ENCODE data around the gene SELENOF.
A peak's percentile ranks its signal among the peaks of the same experiment; 100 is the strongest.

The SELENOF gene

DNA sequence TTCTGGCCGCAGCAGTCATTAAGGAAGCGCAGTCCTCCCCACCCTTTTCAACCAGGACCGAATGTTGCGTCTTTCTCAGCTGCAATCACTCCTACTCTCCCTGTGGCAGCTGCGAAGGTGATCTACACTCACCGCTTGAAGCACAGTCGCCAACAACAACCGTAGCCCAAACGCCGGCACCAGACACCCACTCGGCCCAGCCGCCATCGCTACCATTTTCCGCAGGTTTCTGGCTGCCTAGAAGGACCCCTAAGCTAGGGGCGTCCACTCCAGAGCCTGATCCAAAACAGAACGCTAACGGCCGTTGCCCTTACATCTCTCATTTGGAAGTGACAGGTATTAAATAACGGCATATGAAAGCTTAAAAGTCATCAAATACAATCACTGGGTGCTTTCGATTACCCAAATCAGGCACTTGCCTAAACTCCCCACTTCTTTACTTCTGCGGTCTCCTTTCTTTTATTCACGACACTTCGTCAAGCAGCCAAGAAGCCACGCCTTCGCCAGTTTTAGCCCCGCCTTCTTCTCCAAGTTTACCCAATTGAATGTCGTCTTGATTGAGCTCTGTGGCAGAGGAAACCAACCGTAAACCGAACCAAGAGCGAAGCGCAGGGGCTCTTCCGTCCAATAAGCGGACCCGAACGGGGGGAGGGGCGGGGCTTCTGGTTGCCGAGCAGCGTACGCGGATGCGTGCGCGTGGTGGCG is at the start of gene SELENOF:
Gene SELENOF (minus strand): TSS at position 231 of the 705 bp plus-strand sequence. CDS start 15 bp downstream, at position 216.
- peak; percentile 94 for DNase-seq (ENCODE audit: low read depth)

DNA sequence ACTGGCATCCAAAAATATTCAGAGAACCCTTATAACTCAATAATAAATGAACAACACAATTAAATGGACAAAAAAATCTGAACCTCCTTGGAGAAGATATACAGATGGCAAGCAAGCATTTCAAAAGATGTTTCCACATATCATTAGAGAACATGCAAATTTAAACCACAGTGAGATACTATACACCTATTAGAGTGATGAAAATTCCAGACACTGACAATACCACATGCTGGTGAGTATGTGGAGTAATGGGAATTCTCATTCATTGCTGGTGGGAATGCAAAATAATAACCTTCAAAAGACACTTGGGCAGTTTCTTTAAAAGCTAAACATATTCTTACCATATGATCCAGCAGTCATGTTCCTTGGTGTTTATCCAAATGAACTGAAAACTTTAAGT is 46.6 kb upstream of the SELENOF start:
- no peak for DNase-seq (ENCODE audit: low read depth)

DNA sequence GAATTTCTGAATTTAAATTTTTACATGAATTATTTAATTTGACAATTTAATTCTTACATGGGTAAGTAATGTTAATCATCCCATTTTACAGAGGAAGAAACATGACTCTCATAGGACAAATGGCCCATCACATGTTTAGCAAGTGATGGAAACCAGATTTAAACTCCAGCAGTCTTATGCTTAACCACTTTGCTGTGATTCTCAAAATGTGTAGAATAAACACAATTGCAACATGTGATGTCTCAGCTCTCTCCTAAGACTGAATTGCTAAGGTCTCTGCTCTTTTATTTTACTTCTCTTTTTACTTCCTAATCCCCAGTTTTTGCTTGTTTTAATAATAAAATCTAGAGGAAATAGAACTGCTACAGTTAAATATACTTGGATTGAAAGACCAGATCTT is 43.3 kb upstream of the SELENOF start:
- DNase-seq (ENCODE audit: low read depth), result no peak

DNA sequence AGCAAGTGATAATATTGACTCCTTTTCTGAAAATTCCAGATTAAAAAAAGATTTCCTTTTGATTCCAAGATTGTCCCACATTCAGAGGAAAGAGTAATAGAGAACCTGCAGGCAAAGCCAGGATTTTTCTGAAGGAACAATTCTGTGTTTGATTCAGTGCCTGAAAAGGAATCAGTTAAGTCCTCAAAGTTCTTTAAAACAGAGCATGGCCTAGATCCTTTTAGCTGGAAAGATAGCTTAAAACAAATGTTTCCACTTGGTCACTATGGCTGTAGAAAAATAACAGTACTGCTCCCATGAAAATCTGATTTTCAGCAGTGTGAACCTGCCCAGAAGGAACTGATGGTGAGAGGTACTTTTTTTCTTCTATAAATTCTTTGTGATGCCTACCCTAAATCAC is 42.3 kb upstream of the SELENOF start:
- no peak for DNase-seq (ENCODE audit: low read depth)

DNA sequence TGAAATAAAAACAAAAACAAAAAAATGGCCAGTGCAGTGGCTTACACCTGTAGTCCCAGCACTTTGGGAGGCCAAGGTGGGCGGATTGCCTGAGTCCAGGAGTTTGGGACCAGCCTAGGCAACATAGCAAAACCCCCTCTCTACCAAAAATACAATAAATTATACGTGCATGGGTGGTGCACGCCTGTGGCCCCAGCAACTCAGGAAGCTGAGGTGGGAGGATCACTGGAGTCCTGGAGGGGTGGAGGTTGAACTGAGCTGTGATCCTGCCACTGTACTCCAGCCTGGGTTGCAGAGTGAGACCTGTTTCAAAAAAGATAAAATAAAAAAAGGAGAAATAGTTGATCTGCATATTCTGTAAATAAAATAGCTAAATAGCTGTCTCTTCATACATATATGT is 41.8 kb upstream of the SELENOF start:
- no peak for DNase-seq (ENCODE audit: low read depth)

DNA sequence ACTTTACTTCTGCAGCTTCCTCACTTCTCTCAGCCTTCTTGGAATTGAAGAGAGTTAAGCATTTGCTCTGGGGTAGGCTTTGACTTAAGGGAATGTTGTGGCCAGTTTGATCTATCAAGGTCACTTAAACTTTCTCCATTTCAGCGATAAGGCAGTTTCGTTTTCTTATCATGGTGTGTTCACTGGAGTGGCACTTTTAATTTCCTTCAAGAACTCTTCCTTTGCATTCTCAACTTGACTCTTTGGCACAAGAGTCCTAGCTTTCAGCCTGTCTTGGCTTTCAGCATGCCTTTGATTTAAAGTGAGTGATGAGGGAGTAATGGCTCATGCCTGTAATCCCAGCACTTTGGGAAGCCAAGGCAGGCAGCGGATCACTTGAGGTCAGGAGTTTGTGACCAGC is 39.2 kb upstream of the SELENOF start:
- DNase-seq (ENCODE audit: low read depth), result no peak

DNA sequence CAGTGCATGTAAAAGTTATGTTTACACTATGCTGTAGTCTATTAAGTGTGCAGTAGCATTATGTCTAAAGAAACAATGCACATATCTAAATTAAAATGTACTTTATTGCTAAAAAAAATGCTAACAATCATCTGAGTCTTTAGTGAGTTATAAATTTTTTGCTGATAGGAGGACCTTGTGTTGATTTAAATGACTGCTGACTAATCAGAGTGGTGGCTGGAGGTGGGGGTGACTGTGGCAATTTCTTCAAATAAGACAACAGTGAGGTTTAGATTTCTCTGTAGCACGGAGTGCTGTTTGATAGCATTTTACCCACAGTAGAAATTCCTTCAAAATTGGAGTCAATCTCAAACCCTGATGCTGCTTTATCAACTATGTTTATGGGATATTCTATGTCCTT is 37.5 kb upstream of the SELENOF start:
- DNase-seq (ENCODE audit: low read depth), result no peak

DNA sequence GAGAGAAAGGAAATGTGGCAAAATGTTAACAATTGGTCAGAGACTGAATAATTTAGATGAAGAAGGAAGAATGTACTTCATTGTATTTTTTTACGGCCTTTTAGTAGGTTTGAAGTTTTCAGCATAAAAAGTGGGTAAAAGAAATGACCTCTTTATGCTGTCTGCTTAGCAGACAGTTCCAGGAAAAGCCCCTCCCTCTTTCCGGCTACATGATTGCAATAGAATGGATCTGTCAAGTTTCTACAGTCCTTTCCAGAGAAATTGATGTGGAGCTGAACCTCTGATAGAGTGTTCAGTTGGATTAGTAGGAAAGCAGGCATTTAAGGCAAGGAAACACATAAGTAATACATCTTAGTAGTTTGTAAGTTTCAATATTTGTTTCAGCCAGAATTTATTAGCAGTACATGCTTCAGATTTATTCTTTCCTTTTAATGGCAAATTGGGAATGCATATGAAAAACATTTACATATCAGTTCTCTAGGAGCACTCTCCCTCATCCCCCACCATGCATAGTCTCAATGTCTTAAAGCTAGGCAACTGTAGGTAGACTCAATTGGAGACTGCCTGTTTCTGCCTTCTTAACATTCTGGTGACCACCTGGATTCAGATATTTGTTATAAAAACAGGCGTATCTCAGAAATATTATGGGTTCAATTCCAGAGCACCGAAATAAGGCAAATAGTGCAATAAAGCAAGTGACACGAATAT is 36.9 kb upstream of the SELENOF start:
- DNase-seq (ENCODE audit: low read depth), result no peak

DNA sequence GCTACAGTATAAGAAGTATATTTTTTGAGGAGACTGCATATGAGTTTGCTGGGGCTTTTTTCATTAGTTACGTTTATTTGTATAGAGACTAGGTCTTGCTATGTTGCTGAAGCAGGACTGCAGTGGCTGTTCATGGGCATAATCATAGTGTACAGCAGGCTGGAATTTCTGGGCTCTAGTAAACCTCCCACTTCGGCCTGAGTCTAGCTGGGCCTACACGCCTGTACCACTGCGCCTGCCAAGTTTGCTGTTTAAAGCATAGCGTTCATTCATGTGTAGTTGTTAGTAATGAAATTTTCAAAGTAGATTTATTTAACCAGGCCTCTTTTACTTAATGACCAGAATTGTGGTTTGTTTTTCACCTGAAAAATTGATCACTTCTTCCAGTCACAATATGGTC is 34.3 kb upstream of the SELENOF start:
- DNase-seq (ENCODE audit: low read depth), result no peak

DNA sequence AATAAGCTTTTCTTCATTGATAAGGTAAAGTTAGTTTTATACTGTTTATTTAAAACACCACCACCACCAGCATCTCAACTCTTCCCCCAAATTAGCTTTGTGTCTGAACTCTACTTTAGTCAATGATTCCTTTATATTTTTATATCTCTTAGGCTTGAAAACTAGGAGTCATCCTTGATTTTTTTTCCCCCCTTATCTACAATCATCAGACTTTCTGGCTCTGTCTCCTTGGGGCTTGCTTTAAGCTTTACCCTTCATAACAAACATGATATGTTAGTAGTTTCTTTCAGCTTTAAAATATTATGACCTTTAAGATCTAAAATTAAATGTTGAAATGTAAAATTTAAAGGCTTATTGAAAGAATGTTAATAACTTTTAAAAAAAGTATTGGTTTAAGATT is 28.8 kb upstream of the SELENOF start:
- DNase-seq (ENCODE audit: low read depth), result no peak

DNA sequence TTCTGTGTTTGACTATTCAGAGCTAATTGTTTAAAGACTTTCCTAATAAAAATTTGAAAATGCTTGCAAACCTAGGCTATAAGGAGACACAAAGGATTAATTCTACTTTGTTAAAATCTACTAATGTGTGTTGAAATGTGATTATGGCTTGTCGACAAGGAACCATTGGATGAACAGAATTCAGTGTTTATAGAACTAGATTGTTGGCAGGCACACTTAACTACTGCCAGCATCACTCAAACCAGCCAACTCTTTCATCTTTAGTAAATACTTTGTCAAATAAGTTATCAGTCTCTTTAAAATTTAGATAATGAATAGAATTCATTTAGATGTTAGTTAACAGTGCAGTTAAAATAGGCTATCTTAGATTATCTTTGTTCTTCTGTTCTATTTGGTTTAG is 28.1 kb upstream of the SELENOF start:
- no peak for DNase-seq (ENCODE audit: low read depth)

DNA sequence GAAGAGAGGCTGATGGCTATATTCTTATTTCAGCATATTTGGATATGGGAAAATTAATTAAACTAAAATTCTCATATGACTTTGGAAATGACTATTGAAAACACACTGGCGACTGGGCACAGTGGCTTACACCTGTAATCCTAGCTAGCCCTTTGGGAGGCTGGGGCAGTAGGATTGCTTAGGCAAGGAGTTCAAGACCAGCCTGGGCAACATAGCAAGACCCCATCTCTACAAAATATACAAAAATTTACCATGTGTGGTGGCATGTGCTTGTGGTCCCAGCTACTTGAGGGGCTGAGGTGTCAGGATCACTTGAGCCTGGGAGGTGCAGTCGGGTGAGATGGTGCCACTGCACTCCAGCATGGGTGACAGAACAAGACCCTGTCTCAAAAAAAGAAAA is 26.7 kb upstream of the SELENOF start:
- no peak for DNase-seq (ENCODE audit: low read depth)

DNA sequence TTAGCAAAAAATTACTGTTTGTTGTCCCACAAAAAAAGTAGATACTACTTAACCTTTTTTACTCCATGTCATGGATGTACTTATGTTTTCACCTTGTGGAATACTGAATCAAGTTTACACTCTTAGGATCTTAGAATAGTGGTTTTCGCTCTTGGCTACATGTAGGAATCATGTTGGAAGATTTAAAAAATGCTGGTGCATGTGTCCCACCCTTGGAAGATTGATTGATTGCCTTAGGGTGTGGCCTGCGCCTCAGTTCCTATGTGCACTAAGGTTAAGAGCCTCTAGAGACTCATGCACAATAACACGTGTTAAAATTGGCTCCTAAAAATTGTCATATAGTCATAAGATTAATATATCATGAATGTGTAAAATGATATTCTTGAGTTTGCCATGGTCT is 25.5 kb upstream of the SELENOF start:
- no peak for DNase-seq (ENCODE audit: low read depth)

DNA sequence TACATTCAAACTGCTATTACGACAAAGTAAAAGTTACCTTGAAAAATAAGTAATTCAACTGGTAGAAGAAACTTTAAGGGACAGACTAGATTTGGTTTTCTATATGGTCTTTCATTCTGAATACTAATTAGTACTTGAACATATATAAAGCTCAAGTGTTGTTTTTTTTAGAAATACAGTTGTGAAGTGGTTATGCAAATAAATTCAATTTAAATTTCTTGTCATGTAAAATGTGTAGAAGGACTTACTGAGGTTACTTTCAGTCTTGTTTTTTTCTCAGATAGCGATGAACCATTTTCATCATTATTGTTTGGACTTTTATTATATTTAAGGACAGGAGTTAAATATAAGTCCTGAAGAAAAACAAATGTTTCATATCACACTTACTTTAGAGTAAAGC is 24.9 kb upstream of the SELENOF start:
- DNase-seq (ENCODE audit: low read depth), result no peak

DNA sequence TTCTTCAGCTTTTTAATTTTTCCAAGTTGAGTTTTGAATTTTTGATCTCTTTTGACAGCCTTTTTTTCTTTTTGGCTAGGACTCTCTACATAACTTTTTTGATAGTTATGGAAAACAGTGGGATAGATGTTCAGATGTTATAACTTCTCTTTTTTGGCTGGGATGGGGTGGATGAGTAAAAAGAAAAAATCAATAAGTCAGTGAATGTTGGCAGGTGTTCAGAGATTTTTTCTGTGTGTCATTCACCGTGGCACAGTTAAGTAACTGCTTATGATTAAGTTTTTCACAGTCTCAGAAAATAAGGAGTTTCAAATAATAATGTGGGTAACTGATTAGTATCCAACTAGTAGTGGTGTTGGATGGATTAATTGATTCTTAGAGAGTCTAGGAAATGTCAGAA is 24.5 kb upstream of the SELENOF start:
- DNase-seq (ENCODE audit: low read depth), result no peak

DNA sequence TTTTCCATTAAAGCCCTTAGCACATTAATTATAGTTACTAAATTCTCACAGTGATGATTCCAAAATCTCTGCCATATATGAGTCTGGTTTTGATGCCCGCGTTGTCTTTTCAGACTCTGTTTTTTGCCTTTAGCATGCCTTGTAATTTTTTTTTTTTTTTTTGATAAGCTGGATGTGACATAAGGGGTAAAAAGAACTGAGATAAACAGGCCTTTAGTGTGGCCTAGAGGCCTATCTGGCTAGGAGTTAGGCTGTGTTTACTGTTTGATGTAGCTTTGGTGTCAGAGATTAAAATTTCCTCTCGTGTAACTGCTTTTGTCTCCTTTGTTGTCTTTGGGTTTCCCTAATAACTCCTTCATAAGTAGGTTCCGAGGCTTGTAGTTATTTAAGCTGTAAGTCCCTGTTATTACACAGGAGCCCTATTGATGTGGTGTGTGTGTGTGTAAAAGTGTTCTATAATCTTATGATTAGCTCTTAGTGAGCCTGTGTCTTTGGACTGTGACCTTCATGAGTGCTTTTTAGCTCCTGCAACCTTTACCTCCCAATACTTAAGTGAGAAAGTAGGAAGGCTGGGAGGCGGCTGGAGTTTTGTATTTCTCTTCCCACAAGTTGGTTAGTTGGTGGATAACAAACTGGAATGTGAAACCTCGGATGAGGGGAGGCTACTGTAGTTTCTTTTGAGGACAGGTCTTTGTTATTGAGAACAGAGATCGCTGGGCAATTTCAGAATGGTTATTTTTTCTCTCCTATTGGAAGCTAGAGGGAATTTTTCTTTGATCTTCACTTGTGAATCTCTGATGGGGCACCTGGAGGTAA is 19.8 kb upstream of the SELENOF start:
- DNase-seq (ENCODE audit: low read depth), result no peak

DNA sequence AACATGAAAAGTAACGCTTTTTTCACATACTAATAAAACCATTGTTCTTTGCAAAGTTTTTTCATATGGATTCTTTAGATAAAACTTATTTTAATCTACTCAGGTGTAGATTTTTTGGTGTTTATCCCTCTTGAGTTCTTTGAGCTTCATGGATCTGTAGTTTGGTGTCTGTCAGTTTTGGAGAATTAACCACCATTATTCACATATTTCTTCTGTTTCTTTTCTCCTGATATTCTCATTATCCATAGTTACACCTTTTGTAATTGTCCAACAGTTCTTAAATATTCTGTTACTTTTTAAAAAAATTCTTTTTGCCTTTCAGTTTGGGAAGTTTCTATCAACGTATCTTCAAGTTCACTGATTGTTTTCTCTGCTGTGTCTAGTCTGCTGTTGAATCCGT is 19.1 kb upstream of the SELENOF start:
- no peak for DNase-seq (ENCODE audit: low read depth)

DNA sequence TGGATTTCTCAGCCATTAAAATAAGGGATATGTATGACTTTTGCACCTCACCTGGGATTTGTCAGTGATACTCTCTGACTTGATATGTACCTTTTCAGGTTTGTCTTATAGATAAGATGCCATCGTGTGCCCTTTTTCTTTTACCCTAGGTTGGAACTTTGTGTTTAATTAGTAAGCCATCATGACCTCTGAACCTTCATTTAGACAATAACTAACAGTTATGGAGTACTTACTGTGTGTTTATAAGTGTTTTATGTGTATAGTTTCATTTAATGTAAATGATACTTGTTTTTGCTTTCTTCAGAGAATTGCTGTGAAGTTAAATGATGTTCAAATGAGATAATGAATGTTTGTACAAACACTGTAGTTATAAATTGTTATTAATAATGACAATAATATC is 14.9 kb upstream of the SELENOF start:
- DNase-seq (ENCODE audit: low read depth), result no peak

DNA sequence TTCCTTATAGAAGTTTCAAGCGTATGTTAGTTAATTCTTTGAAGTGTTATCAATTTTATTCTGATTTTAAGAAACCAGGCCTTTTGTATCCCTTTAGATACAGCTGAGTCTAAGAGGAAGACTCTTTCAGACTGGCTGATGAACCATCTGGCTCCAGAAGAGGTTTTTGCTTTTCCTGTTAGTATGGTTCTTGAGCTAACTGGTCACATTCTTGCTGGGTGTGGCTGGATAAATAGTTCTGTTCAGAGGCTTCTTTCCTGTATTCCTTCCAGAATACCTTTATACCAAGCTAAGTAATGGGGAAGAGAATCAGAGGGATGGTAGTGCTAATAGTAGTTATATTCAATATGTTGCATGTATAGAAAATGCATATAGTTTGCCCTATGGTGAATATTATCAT is 13.0 kb upstream of the SELENOF start:
- no peak for DNase-seq (ENCODE audit: low read depth)

DNA sequence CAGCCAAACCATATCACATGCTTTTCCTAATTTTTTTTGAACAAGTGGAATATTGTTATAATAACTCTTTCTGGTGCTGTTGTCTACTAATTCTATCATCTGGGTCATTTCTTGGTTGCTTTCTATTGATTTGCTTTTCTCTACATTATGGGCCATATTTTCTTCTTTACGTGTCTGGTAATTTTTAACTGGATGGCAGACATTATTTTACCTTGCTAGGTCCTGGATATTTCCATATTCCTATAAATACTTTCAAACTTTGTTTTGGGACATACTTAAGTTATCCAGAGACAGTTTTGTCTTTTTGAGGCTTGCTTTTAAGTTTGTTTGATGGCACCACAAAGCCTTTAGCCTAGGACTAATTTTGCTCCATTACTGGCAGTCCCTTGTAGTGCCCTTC is 11.8 kb upstream of the SELENOF start:
- no peak for DNase-seq (ENCODE audit: low read depth)

DNA sequence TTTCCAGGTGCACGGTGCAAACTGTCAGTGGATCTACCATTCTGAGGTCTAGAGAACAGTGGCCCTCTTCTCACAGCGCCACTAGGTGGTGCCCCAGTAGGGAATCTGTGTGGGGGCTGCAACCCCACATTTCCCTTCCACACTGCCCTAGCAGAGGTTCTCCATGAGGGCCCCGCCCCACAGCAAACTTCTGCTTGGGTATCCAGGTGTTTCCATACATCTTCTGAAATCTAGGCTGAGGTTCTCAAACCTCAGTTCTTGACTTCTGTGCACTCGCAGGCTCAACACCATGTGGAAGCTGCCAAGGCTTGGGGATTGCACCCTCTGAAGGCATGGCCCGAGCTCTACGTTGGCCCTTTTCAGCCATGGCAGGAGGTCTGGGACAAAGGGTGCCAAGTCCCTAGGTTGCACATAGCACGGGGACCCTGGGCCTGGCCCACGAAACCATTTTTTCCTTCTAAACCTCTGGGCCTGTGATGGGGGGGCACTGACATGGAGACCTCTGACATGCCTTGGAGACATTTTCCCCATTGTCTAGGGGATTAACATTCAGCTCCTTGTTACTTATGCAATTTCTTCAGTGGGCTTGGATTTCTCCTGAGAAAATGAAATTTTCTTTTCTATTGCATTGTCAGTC is 10.5 kb upstream of the SELENOF start:
- DNase-seq (ENCODE audit: low read depth), result no peak

DNA sequence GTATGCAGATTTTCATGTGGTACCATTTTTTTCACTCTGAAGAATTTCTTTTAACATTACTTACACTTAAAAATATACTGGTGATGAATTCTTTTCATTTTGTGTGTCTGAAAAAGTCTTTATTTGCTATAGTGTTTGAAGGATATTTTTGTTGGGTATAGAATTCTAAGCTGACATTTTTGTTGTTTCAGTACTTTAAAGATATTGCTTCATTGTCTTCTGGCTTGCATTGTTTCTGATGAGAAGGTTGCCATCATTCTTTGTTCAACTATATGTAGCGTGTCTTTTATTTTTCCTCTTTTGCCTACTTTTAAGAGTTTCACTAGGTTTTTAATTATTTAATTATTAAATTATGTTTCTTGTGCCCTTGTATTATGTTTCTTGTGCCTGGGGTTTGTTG is 8.5 kb upstream of the SELENOF start:
- DNase-seq (ENCODE audit: low read depth), result no peak

DNA sequence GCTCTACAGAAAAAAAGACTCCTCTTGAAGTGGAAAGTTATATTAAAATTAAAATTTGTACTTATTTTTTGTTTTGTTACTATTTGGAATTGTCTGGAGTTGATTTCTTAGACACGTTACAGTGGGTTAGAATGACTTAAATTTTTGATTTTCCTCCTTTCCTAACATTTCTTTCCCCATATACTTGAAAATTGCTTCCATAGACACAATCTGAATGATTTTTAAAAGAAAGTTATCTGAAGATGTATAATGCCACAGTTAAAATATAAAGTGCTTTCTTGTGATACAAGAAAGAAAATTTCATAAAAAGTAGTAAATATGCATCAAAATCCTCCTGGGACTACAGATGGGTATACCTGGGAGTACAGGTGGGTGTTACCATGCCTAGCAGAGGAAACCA is 2.8 kb upstream of the SELENOF start:
- DNase-seq (ENCODE audit: low read depth), result no peak

Data from stimulated activated CD8-positive, alpha-beta memory T cell treated with anti-CD3 and anti-CD28 coated beads, Interleukin-15, amount 100 ng/mL, for 24 hours (primary cell).